Measurements from ENCODE around the gene SMOC2. TPM values are rescaled to one million over a fixed set of nuclear protein-coding genes. Genes with fewer than 3 reads are reported as not detected.

Gene SMOC2
- polyA plus RNA-seq, 1 donor (not counting 4 experiments of a cell fraction or from before 2014, with no cell fraction given) = 1.1 TPM

- TF ChIP-seq CTCF (optimal IDR thresholded peaks at IDR 0.05 in 1 of 3, IDR thresholded peaks at IDR 0.05 in 1 of 3, conservative IDR thresholded peaks at IDR 0.05 in 1 of 3; ENCODE audit: extremely low read depth in 1 of 3, insufficient read depth in 2 of 3, low read length in 3 of 3) (no peak), EZH2 (IDR thresholded peaks at IDR 0.05; ENCODE audit: low read length) (no peak)
- dilution Hi-C loops (cut with MboI; ENCODE audit: extremely low pct_ligation_motif_present, low sequenced_read_pairs) = no loop called here
- FAIRE-seq = no peak
Measured at GRCh38 chr6:168513766-168514165, 72.8 kb downstream of the SMOC2 start.

GRCh38 chr6:168514216-168514615, 73.2 kb downstream of the SMOC2 start:
- dilution Hi-C loops (cut with MboI; ENCODE audit: extremely low pct_ligation_motif_present, low sequenced_read_pairs) = no loop called here
- no peak overlapping the region for H3K4me2 ChIP-seq (ENCODE audit: control insufficient read depth, extremely low read depth, insufficient read depth, low read depth, low read length)

More at GRCh38 chr6:168513766-168514165, 72.8 kb downstream of the SMOC2 start:
- H2AFZ ChIP-seq (ENCODE audit: control insufficient read depth, low read length) = no peak overlapping the region
- no peaks in the 10 kb centered on the region for H3K79me2 ChIP-seq (ENCODE audit: control insufficient read depth, insufficient read depth, low read length)
- no peak overlapping the region for H3K4me3 ChIP-seq (ENCODE audit: control insufficient read depth in 2 of 3, extremely low read depth in 1 of 3, insufficient read depth in 2 of 3, low read depth in 1 of 3, low read length in 3 of 3)
- H3K27me3 ChIP-seq (ENCODE audit: control insufficient read depth, extremely low read depth, insufficient read depth, low read length) = no peaks in the 10 kb centered on the region
- no peak overlapping the region for H3K27ac ChIP-seq (ENCODE audit: control insufficient read depth, insufficient read depth, low read length)
- H3K9ac ChIP-seq (ENCODE audit: control insufficient read depth, extremely low read depth, insufficient read depth, low read length) = no peak overlapping the region
- H3K9me3 ChIP-seq (ENCODE audit: control insufficient read depth, low read depth, low read length) = peaks cover 7% of the 10 kb centered on the region
- no peaks in the 10 kb centered on the region for H3K9me1 ChIP-seq (ENCODE audit: control insufficient read depth, extremely low read depth, insufficient read depth, low read length)
- H3K36me3 ChIP-seq (ENCODE audit: control insufficient read depth in 2 of 2, extremely low read depth in 1 of 2, insufficient read depth in 2 of 2, low read length in 2 of 2) = no peaks in the 10 kb centered on the region
- no peak for DNase-seq (ENCODE audit: low read depth, low spot score)
- H3K4me2 ChIP-seq (ENCODE audit: control insufficient read depth, extremely low read depth, insufficient read depth, low read depth, low read length) = no peak overlapping the region
- H3K4me1 ChIP-seq (ENCODE audit: control insufficient read depth, extremely low read depth, insufficient read depth, low read length) = no peaks in the 10 kb centered on the region
- no peaks in the 10 kb centered on the region for H4K20me1 ChIP-seq (ENCODE audit: control insufficient read depth, extremely low read depth, insufficient read depth, low read length)

More at GRCh38 chr6:168514216-168514615, 73.2 kb downstream of the SMOC2 start:
- no peak for FAIRE-seq
- H3K36me3 ChIP-seq (ENCODE audit: control insufficient read depth in 2 of 2, extremely low read depth in 1 of 2, insufficient read depth in 2 of 2, low read length in 2 of 2) = no peaks in the 10 kb centered on the region
- no peak overlapping the region for H2AFZ ChIP-seq (ENCODE audit: control insufficient read depth, low read length)
- H4K20me1 ChIP-seq (ENCODE audit: control insufficient read depth, extremely low read depth, insufficient read depth, low read length) = no peaks in the 10 kb centered on the region
- H3K4me3 ChIP-seq (ENCODE audit: control insufficient read depth in 2 of 3, extremely low read depth in 1 of 3, insufficient read depth in 2 of 3, low read depth in 1 of 3, low read length in 3 of 3) = no peak overlapping the region
- peaks cover 10% of the 10 kb centered on the region for H3K9me3 ChIP-seq (ENCODE audit: control insufficient read depth, low read depth, low read length)
- no peak for DNase-seq (ENCODE audit: low read depth, low spot score)
- no peak overlapping the region for H3K27ac ChIP-seq (ENCODE audit: control insufficient read depth, insufficient read depth, low read length)
- no peaks in the 10 kb centered on the region for H3K9me1 ChIP-seq (ENCODE audit: control insufficient read depth, extremely low read depth, insufficient read depth, low read length)
- no peaks in the 10 kb centered on the region for H3K4me1 ChIP-seq (ENCODE audit: control insufficient read depth, extremely low read depth, insufficient read depth, low read length)
- H3K27me3 ChIP-seq (ENCODE audit: control insufficient read depth, extremely low read depth, insufficient read depth, low read length) = no peaks in the 10 kb centered on the region
- TF ChIP-seq CTCF (optimal IDR thresholded peaks at IDR 0.05 in 1 of 3, IDR thresholded peaks at IDR 0.05 in 1 of 3, conservative IDR thresholded peaks at IDR 0.05 in 1 of 3; ENCODE audit: extremely low read depth in 1 of 3, insufficient read depth in 2 of 3, low read length in 3 of 3) (no peak), EZH2 (IDR thresholded peaks at IDR 0.05; ENCODE audit: low read length) (no peak)
- no peaks in the 10 kb centered on the region for H3K79me2 ChIP-seq (ENCODE audit: control insufficient read depth, insufficient read depth, low read length)
- no peak overlapping the region for H3K9ac ChIP-seq (ENCODE audit: control insufficient read depth, extremely low read depth, insufficient read depth, low read length)
